HEK293T (cell line): ENCODE results near the gene ELK3.

Experiments
- ARNT ChIP-seq: fragments of 450-650 bp; IDR thresholded peaks from 2 replicates; pipeline ENCODE4 v1.6.1; 2017; ENCODE audit warnings: mild to moderate bottlenecking
- BHLHE40 ChIP-seq: fragments of 450-650 bp; IDR thresholded peaks from 2 replicates; pipeline ENCODE4 v1.6.1; 2016; ENCODE audit warnings: mild to moderate bottlenecking, moderate library complexity, borderline replicate concordance
- FOXA1 ChIP-seq: fragments of 450-650 bp; IDR thresholded peaks from 2 replicates; pipeline ENCODE4 v1.6.1; 2016; ENCODE audit warnings: mild to moderate bottlenecking
- FOXK2 ChIP-seq: fragments of 450-650 bp; IDR thresholded peaks from 2 replicates; pipeline ENCODE4 v1.6.1; 2016; ENCODE audit warnings: mild to moderate bottlenecking
- FOXM1 ChIP-seq: fragments of 450-650 bp; IDR thresholded peaks from 2 replicates; pipeline ENCODE4 v1.6.1; 2017; ENCODE audit warnings: mild to moderate bottlenecking, borderline replicate concordance
- HDGF ChIP-seq: fragments of 450-650 bp; IDR thresholded peaks from 2 replicates; pipeline ENCODE4 v1.6.1; 2017; ENCODE audit warnings: antibody characterized with exemption, borderline replicate concordance
- LEF1 ChIP-seq: fragments of 450-650 bp; IDR thresholded peaks from 2 replicates; pipeline ENCODE4 v1.6.1; 2017; ENCODE audit warnings: mild to moderate bottlenecking, borderline replicate concordance
- NFRKB ChIP-seq: fragments of 450-650 bp; IDR thresholded peaks from 2 replicates; pipeline ENCODE4 v1.6.1; 2016; ENCODE audit warnings: mild to moderate bottlenecking, moderate library complexity
- SP1 ChIP-seq: fragments of 450-650 bp; IDR thresholded peaks from 2 replicates; pipeline ENCODE4 v1.6.1; 2017
- SUZ12 ChIP-seq: fragments of 450-650 bp; IDR thresholded peaks from 2 replicates; pipeline ENCODE4 v1.6.1; 2016; ENCODE audit warnings: mild to moderate bottlenecking
- ZNF384 ChIP-seq: fragments of 450-650 bp; IDR thresholded peaks from 2 replicates; pipeline ENCODE4 v1.6.1; 2016

GRCh38 chr12:96212456-96213375 is 18.5 kb downstream of the ELK3 start:
- no peak for TF ChIP-seq SP1
- no peak for TF ChIP-seq ARNT
- no peak for TF ChIP-seq SUZ12
- TF ChIP-seq FOXK2, result no peak
- no peak for TF ChIP-seq FOXM1
- no peak for TF ChIP-seq ZNF384
- no peak for TF ChIP-seq FOXA1
- TF ChIP-seq NFRKB, result no peak
- TF ChIP-seq BHLHE40, result no peak
- TF ChIP-seq HDGF, result no peak
- no peak for TF ChIP-seq LEF1
